ENCODE measurements around the gene FHIP2A.

DNA sequence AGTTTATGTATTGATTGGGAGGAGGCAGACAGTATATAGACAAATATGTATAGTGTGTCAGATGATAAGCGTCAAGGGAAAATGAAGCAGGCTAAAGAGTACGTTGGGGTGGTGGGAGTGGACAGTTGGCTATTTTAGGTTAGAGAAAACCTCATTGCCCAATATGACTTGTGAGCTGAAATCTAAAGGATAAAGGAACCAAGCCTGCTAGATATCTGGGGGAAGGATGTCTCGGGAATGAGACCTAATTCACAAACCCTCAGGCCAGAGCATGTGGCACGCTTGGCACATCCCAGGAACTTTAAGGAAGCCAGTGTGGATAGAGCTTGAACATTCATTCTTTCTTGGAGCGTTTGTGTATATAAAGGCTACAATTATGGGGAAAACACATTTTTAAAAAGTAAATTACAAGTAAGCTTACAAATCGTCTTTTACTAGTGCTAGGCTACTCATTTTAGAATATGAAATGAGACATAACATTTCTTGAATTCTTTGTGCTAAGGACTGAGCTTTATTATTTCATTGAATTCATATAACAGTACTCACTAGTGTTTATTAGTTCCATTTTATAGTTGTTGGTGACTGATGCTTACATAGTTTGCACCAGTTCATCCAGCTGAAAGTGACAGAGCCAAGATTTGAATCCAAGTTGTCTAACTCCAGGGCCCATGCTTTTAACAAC lies 9.7 kb downstream of the FHIP2A start:
- TF ChIP-seq CTCF (IDR thresholded peaks at IDR 0.05; ENCODE audit: poor library complexity, severe bottlenecking) (no peak), POLR2AphosphoS5 (IDR thresholded peaks at IDR 0.05) (no peak), EP300 (conservative IDR thresholded peaks at IDR 0.05; ENCODE audit: poor library complexity, severe bottlenecking) (no peak), MXI1 (conservative IDR thresholded peaks at IDR 0.05; ENCODE audit: poor library complexity, severe bottlenecking) (no peak), RAD21 (conservative IDR thresholded peaks at IDR 0.05) (no peak), SMC3 (conservative IDR thresholded peaks at IDR 0.05; ENCODE audit: poor library complexity) (no peak), TAF1 (IDR thresholded peaks at IDR 0.05; ENCODE audit: low read depth) (no peak), EZH2 (IDR thresholded peaks at IDR 0.05; ENCODE audit: borderline replicate concordance, insufficient read depth, low read length, poor library complexity, severe bottlenecking) (no peak)
